ENCODE measurements around the gene STUM.

- TF ChIP-seq CTCF (IDR thresholded peaks at IDR 0.05; ENCODE audit: poor library complexity) (no peak), EZH2phosphoT487 (IDR thresholded peaks at IDR 0.05; ENCODE audit: low read depth, severe bottlenecking, unreplicated experiment) (no peak)
Measured at GRCh38 chr1:226647719-226648118, 99.2 kb downstream of the STUM start.
